Testis (tissue), 2 donors: ENCODE data around the gene PWWP2A.

Experiments
- CTCF ChIP-seq, 3 experiments: fragments of 450-650 bp in 2 of 3; fragments of 200-600 bp in 1 of 3; sonication (generic) in 1 of 3; IDR thresholded peaks; one replicate each; pipeline ENCODE4 v1.5.1; 2016 to 2019; ENCODE audit warnings: antibody characterized with exemption in 3 of 3, mild to moderate bottlenecking in 2 of 3, moderate library complexity in 1 of 3
- POLR2A ChIP-seq: fragments of 450-650 bp; IDR thresholded peaks from one replicate; pipeline ENCODE4 v1.6.1; 2017; ENCODE audit warnings: antibody characterized with exemption, mild to moderate bottlenecking, moderate library complexity

GRCh38 chr5:160042671-160043070 is 76.6 kb downstream of the PWWP2A start:
- TF ChIP-seq POLR2A (no peak), CTCF (IDR thresholded peaks at IDR 0.05) (no peak)
